SK-N-SH (cell line): ENCODE measurements around the gene ZMIZ1. TPM values are rescaled to one million over a fixed set of nuclear protein-coding genes. Genes with fewer than 3 reads are reported as not detected.

Experiments
- CTCF ChIA-PET: fragments of 300-600, 350-600 bp; formaldehyde crosslinking; extraction: SDS; loops from one replicate; lab custom pipeline; 2021; lab: Yijun Ruan, JAX
- POLR2A ChIA-PET: fragments of 350-600 bp; sonication (Branson Sonifier 250); formaldehyde crosslinking; extraction: SDS; loops from one replicate; lab custom pipeline; 2020; ENCODE audit warnings: antibody characterized with exemption, inconsistent platforms; lab: Yijun Ruan, JAX
- DNase-seq: peaks from one replicate; pipeline ENCODE4 v3.0.0; 2012
- H2AFZ ChIP-seq: fragments of 200-600 bp; sonication (generic); 2 replicates; pipeline ENCODE4 v1.8.1; 2016; ENCODE audit warnings: antibody characterized with exemption, mild to moderate bottlenecking, low read depth
- H3F3A ChIP-seq: fragments of 200-600 bp; sonication (generic); replicated peaks from 2 replicates; pipeline ENCODE3; 2016; ENCODE audit warnings: antibody characterized with exemption, mild to moderate bottlenecking; ENCODE audit not compliant: insufficient read depth
- H3K27ac ChIP-seq, 2 experiments: fragments of 200-500 bp in 1 of 2; fragments of 200-600 bp in 1 of 2; sonication (Bioruptor generic) in 1 of 2; sonication (generic), shearing (Covaris generic) in 1 of 2; 2 replicates each; pipeline versions ENCODE4 v1.5.1 to v1.6.1; 2014 to 2016; ENCODE audit warnings: low read depth in 2 of 2, inconsistent platforms in 1 of 2, low read length in 1 of 2, mild to moderate bottlenecking in 1 of 2, mixed read lengths in 1 of 2
- H3K27me3 ChIP-seq: fragments of 200-600 bp; sonication (generic), shearing (Covaris generic); 2 replicates; pipeline ENCODE4 v1.6.1; 2016; ENCODE audit warnings: mixed run types; ENCODE audit not compliant: insufficient read depth
- H3K36me3 ChIP-seq, 2 experiments: fragments of 200-500 bp in 1 of 2; fragments of 200-600 bp in 1 of 2; sonication (Bioruptor generic) in 1 of 2; sonication (generic) in 1 of 2; replicated peaks in 1 of 2; 2 replicates each; pipeline versions ENCODE3 to v1.5.1; 2014 to 2016; ENCODE audit warnings: low read length in 1 of 2, mild to moderate bottlenecking in 1 of 2; ENCODE audit not compliant: insufficient read depth in 2 of 2, control insufficient read depth in 1 of 2
- H3K4me1 ChIP-seq, 2 experiments: fragments of 200-500 bp in 1 of 2; fragments of 200-600 bp in 1 of 2; sonication (Bioruptor generic) in 1 of 2; sonication (generic), shearing (Covaris generic) in 1 of 2; 2 replicates each; pipeline versions ENCODE4 v1.5.1 to v1.6.1; 2014 to 2016; ENCODE audit warnings: low read depth in 1 of 2, low read length in 1 of 2, mixed run types in 1 of 2; ENCODE audit not compliant: insufficient read depth in 2 of 2, control insufficient read depth in 1 of 2
- H3K4me2 ChIP-seq: fragments of 200-600 bp; sonication (generic), shearing (Covaris generic); 2 replicates; pipeline ENCODE4 v1.6.1; 2017; ENCODE audit warnings: mixed run types
- H3K4me3 ChIP-seq, 2 experiments: fragments of 200-500 bp in 1 of 2; fragments of 200-600 bp in 1 of 2; sonication (Bioruptor generic) in 1 of 2; sonication (generic), shearing (Covaris generic) in 1 of 2; 2 replicates each; pipeline versions ENCODE4 v1.5.1 to v1.8.1; 2014 to 2016; ENCODE audit warnings: low read depth in 2 of 2, inconsistent platforms in 1 of 2, low read length in 1 of 2, mild to moderate bottlenecking in 1 of 2, mixed read lengths in 1 of 2, moderate library complexity in 1 of 2
- H3K79me2 ChIP-seq: fragments of 200-600 bp; sonication (generic); 2 replicates; pipeline ENCODE4 v1.8.1; 2017; ENCODE audit warnings: mild to moderate bottlenecking; ENCODE audit not compliant: insufficient read depth
- H3K9ac ChIP-seq: fragments of 200-600 bp; sonication (generic); 2 replicates; pipeline ENCODE4 v1.6.1; 2017; ENCODE audit warnings: mixed run types
- H3K9me2 ChIP-seq: fragments of 200-600 bp; sonication (generic); 2 replicates; pipeline ENCODE4 v1.6.1; 2017; ENCODE audit warnings: mixed run types
- H3K9me3 ChIP-seq: fragments of 200-600 bp; sonication (generic); 2 replicates; pipeline ENCODE4 v1.6.1; 2017; ENCODE audit warnings: mixed run types, mild to moderate bottlenecking, moderate library complexity
- H4K20me1 ChIP-seq: fragments of 200-600 bp; sonication (generic); 2 replicates; pipeline ENCODE4 v1.6.1; 2017; ENCODE audit warnings: mild to moderate bottlenecking, mixed run types; ENCODE audit not compliant: insufficient read depth
- CHD2 ChIP-seq: fragments of 150-350 bp; IDR thresholded peaks from 2 replicates; pipeline ENCODE4 v1.6.1; 2018; ENCODE audit warnings: low read length; ENCODE audit not compliant: partially characterized antibody
- ELF1 ChIP-seq: IDR thresholded peaks from 2 replicates; pipeline ENCODE4 v1.4.0; 2012
- EP300 ChIP-seq, 2 experiments: IDR thresholded peaks; 2 replicates each; pipeline versions ENCODE4 v1.4.0 to v1.6.1; 2012; ENCODE audit warnings: borderline replicate concordance in 1 of 2, low read depth in 1 of 2, low read length in 1 of 2
- FOSL2 ChIP-seq: IDR thresholded peaks from 2 replicates; pipeline ENCODE4 v1.4.0; 2012; ENCODE audit warnings: low read depth, mild to moderate bottlenecking, moderate library complexity, borderline replicate concordance
- FOXJ3 ChIP-seq: sonication (generic); formaldehyde crosslinking; IDR thresholded peaks from 2 replicates; pipeline ENCODE4 v1.5.1; 2020; ENCODE audit warnings: mild to moderate bottlenecking, missing genetic modification reagents
- FOXM1 ChIP-seq: IDR thresholded peaks from 2 replicates; pipeline ENCODE4 v1.4.0; 2012; ENCODE audit warnings: low read depth, mild to moderate bottlenecking
- GABPA ChIP-seq: IDR thresholded peaks from 2 replicates; pipeline ENCODE4 v1.4.0; 2012; ENCODE audit warnings: low read depth, mild to moderate bottlenecking
- MXI1 ChIP-seq: IDR thresholded peaks from 2 replicates; pipeline ENCODE4 v1.6.1; 2012; ENCODE audit warnings: mild to moderate bottlenecking, low read depth, low read length, improper control_type of control experiment
- NFIC ChIP-seq: IDR thresholded peaks from 2 replicates; pipeline ENCODE4 v1.4.0; 2012; ENCODE audit warnings: borderline replicate concordance
- NRF1 ChIP-seq: IDR thresholded peaks from 2 replicates; pipeline ENCODE4 v1.6.1; 2012; ENCODE audit warnings: low read depth, mild to moderate bottlenecking, low read length
- POLR2AphosphoS5 ChIP-seq: IDR thresholded peaks from 2 replicates; pipeline ENCODE4 v1.6.1; 2012; ENCODE audit warnings: low read depth, low read length
- RAD21 ChIP-seq: IDR thresholded peaks from 2 replicates; pipeline ENCODE4 v1.6.1; 2012; ENCODE audit warnings: mild to moderate bottlenecking, low read length
- RFX5 ChIP-seq: IDR thresholded peaks from 2 replicates; pipeline ENCODE4 v1.6.1; 2012; ENCODE audit warnings: mild to moderate bottlenecking, improper control_type of control experiment, low read length
- RXRA ChIP-seq: IDR thresholded peaks from 2 replicates; pipeline ENCODE4 v1.4.0; 2012; ENCODE audit warnings: low read depth, mild to moderate bottlenecking, borderline replicate concordance
- SIN3A ChIP-seq: IDR thresholded peaks from 2 replicates; pipeline ENCODE4 v1.6.1; 2012; ENCODE audit warnings: low read depth, mild to moderate bottlenecking, low read length, moderate library complexity, borderline replicate concordance
- SMC3 ChIP-seq: IDR thresholded peaks from 2 replicates; pipeline ENCODE4 v1.6.1; 2012; ENCODE audit warnings: low read depth, low read length, improper control_type of control experiment
- TCF12 ChIP-seq: IDR thresholded peaks from 2 replicates; pipeline ENCODE4 v1.4.0; 2012
- TEAD4 ChIP-seq: IDR thresholded peaks from 2 replicates; pipeline ENCODE4 v1.4.0; 2012; ENCODE audit warnings: mild to moderate bottlenecking, borderline replicate concordance; ENCODE audit not compliant: insufficient read depth
- YY1 ChIP-seq: IDR thresholded peaks from 2 replicates; pipeline ENCODE4 v1.4.0; 2012; ENCODE audit warnings: low read depth, mild to moderate bottlenecking
- WGBS: methylation state at CpG from one replicate; pipeline ENCODE4 v1.1.6; 2017; ENCODE audit warnings: low lambda C conversion rate; 5-methylcytosine and 5-hydroxymethylcytosine counted together
- polyA plus RNA-seq, 3 experiments: library from polyadenylated mRNA; depleted of rRNA; stranded (reverse); fragments of >200 nt; gene quantifications; 2 replicates each; pipeline ENCODE4 v1.2.3, GENCODE V29; 2012
- TF ChIP-seq, protein P1 (sequence below): IDR thresholded peaks from 2 replicates; pipeline ENCODE4 v1.4.0; 2012; ENCODE audit warnings: low read depth, borderline replicate concordance
- TF ChIP-seq, protein P2 (sequence below): fragments of 150-350 bp; IDR thresholded peaks from 2 replicates; pipeline ENCODE4 v1.6.1; 2017; ENCODE audit warnings: antibody characterized with exemption, low read length, low read depth, borderline replicate concordance
- TF ChIP-seq, protein P3 (sequence below): fragments of 200-600 bp; sonication (generic); IDR thresholded peaks from 2 replicates; pipeline ENCODE4 v1.6.1; 2017; ENCODE audit warnings: antibody characterized with exemption, mild to moderate bottlenecking, moderate library complexity
- TF ChIP-seq, protein P4 (sequence below): IDR thresholded peaks from 2 replicates; pipeline ENCODE4 v1.6.1; 2012; ENCODE audit warnings: mild to moderate bottlenecking, low read depth, low read length, moderate library complexity
- TF ChIP-seq, protein P5 (sequence below): IDR thresholded peaks from 2 replicates; pipeline ENCODE4 v1.4.0; 2012; ENCODE audit warnings: low read depth, borderline replicate concordance

The ZMIZ1 gene
- polyA plus RNA-seq, 1 of the 3 experiments (the other 2 are of a cell fraction) = 23.5 TPM

DNA sequence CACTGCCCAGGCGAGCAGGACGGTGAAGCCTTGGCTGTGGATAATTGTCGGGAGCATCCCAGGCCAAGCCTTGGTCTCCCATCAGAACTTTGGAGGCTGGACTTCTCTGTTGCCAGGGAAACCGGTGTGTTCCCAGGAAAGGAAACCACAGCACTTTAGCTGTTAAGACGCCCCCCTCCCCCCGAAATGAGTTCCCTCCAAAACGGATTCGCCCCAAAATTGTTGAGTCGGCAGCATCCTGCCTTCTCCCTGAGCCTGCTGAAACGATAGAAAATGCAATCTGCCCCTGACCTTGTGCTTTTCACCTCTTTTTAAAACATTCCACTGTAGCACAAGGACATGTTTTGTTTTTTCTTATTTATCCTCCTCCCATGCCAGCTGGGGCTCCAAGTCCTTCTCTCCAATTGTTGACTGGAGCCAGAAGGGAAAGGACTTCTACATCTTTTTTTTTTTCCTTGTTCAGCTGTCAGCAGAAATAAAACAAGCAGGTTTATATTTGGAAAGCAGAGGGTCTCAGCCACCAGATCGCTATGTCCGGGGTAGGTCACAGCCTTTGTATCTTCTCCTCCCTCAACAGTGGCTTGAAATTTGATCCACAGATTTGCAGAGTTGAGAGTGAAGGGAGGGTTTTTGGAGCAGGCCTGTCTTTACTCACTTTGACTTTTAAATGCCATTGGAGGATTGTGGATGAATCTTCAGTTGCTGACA is 116.5 kb downstream of the ZMIZ1 start:
- WGBS = 52% methylated on average over 12 of the region's 12 CpGs
- H3K36me3 ChIP-seq = peaks cover 8 to 10% of the 10 kb centered on the region in 2 experiments
- peak overlapping the region; percentile 81 to 100 for H3K27ac ChIP-seq
- peak overlapping the region; percentile 65 for H3K4me2 ChIP-seq
- peaks cover 29% of the 10 kb centered on the region; the same call in 1 of the 2 replicates for H4K20me1 ChIP-seq
- no peak overlapping the region for H2AFZ ChIP-seq
- ChIA-PET POLR2A (interaction anchor here (0.7 kb wide), 1 partner anchor 842 kb away, joined by 3 read pairs; no protein-coding TSS in a partner anchor), CTCF (interaction anchor here (2.1 to 13.4 kb wide), 3 partner anchors 10 to 1138 kb away, joined by 7 to 136 read pairs (median 11); no protein-coding TSS in a partner anchor)
- H3K79me2 ChIP-seq = peaks cover 69% of the 10 kb centered on the region
- peaks cover 33% of the 10 kb centered on the region for H3F3A ChIP-seq
- peaks cover 52 to 98% of the 10 kb centered on the region in 2 experiments for H3K4me1 ChIP-seq
- 0 out of 4 replicates have a peak overlapping the region, but pooled peaks of 1 of the 2 experiments have one; percentile 7 for H3K4me3 ChIP-seq
- no peaks in the 10 kb centered on the region for H3K9me3 ChIP-seq
- no peaks in the 10 kb centered on the region for H3K9me2 ChIP-seq
- H3K9ac ChIP-seq = peak overlapping the region; percentile 40; the same call in 1 of the 2 replicates
- DNase-seq = no peak
- no peaks in the 10 kb centered on the region for H3K27me3 ChIP-seq
- TF ChIP-seq, protein P1, sequence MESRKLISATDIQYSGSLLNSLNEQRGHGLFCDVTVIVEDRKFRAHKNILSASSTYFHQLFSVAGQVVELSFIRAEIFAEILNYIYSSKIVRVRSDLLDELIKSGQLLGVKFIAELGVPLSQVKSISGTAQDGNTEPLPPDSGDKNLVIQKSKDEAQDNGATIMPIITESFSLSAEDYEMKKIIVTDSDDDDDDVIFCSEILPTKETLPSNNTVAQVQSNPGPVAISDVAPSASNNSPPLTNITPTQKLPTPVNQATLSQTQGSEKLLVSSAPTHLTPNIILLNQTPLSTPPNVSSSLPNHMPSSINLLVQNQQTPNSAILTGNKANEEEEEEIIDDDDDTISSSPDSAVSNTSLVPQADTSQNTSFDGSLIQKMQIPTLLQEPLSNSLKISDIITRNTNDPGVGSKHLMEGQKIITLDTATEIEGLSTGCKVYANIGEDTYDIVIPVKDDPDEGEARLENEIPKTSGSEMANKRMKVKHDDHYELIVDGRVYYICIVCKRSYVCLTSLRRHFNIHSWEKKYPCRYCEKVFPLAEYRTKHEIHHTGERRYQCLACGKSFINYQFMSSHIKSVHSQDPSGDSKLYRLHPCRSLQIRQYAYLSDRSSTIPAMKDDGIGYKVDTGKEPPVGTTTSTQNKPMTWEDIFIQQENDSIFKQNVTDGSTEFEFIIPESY = no peak
- 0 out of 2 replicates have a peak, but pooled peaks have one; percentile 10 for TF ChIP-seq NFIC
- no peak for TF ChIP-seq GABPA
- TF ChIP-seq TCF12 = peak; percentile 90
- TF ChIP-seq RXRA = no peak
- TF ChIP-seq, protein P2, sequence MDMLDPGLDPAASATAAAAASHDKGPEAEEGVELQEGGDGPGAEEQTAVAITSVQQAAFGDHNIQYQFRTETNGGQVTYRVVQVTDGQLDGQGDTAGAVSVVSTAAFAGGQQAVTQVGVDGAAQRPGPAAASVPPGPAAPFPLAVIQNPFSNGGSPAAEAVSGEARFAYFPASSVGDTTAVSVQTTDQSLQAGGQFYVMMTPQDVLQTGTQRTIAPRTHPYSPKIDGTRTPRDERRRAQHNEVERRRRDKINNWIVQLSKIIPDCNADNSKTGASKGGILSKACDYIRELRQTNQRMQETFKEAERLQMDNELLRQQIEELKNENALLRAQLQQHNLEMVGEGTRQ = no peak
- TF ChIP-seq RAD21 = no peak
- no peak for TF ChIP-seq FOXM1
- TF ChIP-seq SMC3 = no peak
- no peak for TF ChIP-seq YY1
- TF ChIP-seq, protein P3, sequence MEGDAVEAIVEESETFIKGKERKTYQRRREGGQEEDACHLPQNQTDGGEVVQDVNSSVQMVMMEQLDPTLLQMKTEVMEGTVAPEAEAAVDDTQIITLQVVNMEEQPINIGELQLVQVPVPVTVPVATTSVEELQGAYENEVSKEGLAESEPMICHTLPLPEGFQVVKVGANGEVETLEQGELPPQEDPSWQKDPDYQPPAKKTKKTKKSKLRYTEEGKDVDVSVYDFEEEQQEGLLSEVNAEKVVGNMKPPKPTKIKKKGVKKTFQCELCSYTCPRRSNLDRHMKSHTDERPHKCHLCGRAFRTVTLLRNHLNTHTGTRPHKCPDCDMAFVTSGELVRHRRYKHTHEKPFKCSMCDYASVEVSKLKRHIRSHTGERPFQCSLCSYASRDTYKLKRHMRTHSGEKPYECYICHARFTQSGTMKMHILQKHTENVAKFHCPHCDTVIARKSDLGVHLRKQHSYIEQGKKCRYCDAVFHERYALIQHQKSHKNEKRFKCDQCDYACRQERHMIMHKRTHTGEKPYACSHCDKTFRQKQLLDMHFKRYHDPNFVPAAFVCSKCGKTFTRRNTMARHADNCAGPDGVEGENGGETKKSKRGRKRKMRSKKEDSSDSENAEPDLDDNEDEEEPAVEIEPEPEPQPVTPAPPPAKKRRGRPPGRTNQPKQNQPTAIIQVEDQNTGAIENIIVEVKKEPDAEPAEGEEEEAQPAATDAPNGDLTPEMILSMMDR = no peak
- TF ChIP-seq FOXJ3 (CRISPR knock-in tag) = no peak
- no peak for TF ChIP-seq TEAD4
- TF ChIP-seq, protein P4, sequence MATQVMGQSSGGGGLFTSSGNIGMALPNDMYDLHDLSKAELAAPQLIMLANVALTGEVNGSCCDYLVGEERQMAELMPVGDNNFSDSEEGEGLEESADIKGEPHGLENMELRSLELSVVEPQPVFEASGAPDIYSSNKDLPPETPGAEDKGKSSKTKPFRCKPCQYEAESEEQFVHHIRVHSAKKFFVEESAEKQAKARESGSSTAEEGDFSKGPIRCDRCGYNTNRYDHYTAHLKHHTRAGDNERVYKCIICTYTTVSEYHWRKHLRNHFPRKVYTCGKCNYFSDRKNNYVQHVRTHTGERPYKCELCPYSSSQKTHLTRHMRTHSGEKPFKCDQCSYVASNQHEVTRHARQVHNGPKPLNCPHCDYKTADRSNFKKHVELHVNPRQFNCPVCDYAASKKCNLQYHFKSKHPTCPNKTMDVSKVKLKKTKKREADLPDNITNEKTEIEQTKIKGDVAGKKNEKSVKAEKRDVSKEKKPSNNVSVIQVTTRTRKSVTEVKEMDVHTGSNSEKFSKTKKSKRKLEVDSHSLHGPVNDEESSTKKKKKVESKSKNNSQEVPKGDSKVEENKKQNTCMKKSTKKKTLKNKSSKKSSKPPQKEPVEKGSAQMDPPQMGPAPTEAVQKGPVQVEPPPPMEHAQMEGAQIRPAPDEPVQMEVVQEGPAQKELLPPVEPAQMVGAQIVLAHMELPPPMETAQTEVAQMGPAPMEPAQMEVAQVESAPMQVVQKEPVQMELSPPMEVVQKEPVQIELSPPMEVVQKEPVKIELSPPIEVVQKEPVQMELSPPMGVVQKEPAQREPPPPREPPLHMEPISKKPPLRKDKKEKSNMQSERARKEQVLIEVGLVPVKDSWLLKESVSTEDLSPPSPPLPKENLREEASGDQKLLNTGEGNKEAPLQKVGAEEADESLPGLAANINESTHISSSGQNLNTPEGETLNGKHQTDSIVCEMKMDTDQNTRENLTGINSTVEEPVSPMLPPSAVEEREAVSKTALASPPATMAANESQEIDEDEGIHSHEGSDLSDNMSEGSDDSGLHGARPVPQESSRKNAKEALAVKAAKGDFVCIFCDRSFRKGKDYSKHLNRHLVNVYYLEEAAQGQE = no peak
- no peak for TF ChIP-seq CHD2
- TF ChIP-seq SIN3A = no peak
- TF ChIP-seq, protein P5, sequence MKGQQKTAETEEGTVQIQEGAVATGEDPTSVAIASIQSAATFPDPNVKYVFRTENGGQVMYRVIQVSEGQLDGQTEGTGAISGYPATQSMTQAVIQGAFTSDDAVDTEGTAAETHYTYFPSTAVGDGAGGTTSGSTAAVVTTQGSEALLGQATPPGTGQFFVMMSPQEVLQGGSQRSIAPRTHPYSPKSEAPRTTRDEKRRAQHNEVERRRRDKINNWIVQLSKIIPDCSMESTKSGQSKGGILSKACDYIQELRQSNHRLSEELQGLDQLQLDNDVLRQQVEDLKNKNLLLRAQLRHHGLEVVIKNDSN = no peak
- no peak for TF ChIP-seq ELF1
- TF ChIP-seq POLR2AphosphoS5 = no peak
- no peak for TF ChIP-seq EP300 (IDR thresholded peaks at IDR 0.05; ENCODE audit: borderline replicate concordance in 1 of 2, low read depth in 1 of 2, low read length in 1 of 2)
- TF ChIP-seq MXI1 = no peak
- no peak for TF ChIP-seq NRF1
- TF ChIP-seq FOSL2 = no peak
- 0 out of 2 replicates have a peak, but pooled peaks have one; percentile 22 for TF ChIP-seq RFX5
